ENCODE measurements around the gene TTC36.

The TTC36 gene

GRCh38 chr11:118497831-118498230, 29.4 kb upstream of the TTC36 start:
- Histone ChIP-seq H3K27ac (ENCODE audit: extremely low read depth, low read depth, low read length) (no peak overlapping the region), H3K36me3 (ENCODE audit: control insufficient read depth in 2 of 2, insufficient read depth in 1 of 2, low read length in 2 of 2) (peaks cover 48 to 97% of the 10 kb centered on the region in 2 experiments), H3K4me1 (ENCODE audit: control insufficient read depth, insufficient read depth, low read length) (no peaks in the 10 kb centered on the region), H3K9me3 (ENCODE audit: control insufficient read depth, insufficient read depth, low read depth, low read length) (no peaks in the 10 kb centered on the region), H3K4me3 (ENCODE audit: low read depth, low read length) (no peak overlapping the region)
- ChIA-PET CTCF (interaction anchor here (0.7 to 1.6 kb wide), 2 partner anchors 9 to 209 kb away, joined by 3 to 8 read pairs; no protein-coding TSS in a partner anchor), POLR2A (no interaction called here)
- TF ChIP-seq ZNF501 (tag by site-specific recombination; IDR thresholded peaks at IDR 0.05), result no peak
- no peak for TF ChIP-seq ZNF302 (tag by site-specific recombination; IDR thresholded peaks at IDR 0.05; ENCODE audit: low read depth)
- TF ChIP-seq ZNF626 (tag by site-specific recombination; IDR thresholded peaks at IDR 0.05), result no peak
- TF ChIP-seq ZBTB44 (tag by site-specific recombination; IDR thresholded peaks at IDR 0.05), result no peak
- no peak for TF ChIP-seq ZNF776 (tag by site-specific recombination; IDR thresholded peaks at IDR 0.05; ENCODE audit: borderline replicate concordance)
- TF ChIP-seq ZFHX2 (tag by site-specific recombination; conservative IDR thresholded peaks at IDR 0.05), result no peak
- no peak for TF ChIP-seq SP2 (tag by site-specific recombination; IDR thresholded peaks at IDR 0.05)
- TF ChIP-seq ZBTB26 (tag by site-specific recombination; optimal IDR thresholded peaks at IDR 0.05), result no peak
- no peak for TF ChIP-seq ZNF654 (tag by site-specific recombination; IDR thresholded peaks at IDR 0.05; ENCODE audit: low read depth)
- TF ChIP-seq SP3 (tag by site-specific recombination; IDR thresholded peaks at IDR 0.05), result no peak
- TF ChIP-seq ZNF221 (tag by site-specific recombination; IDR thresholded peaks at IDR 0.05; ENCODE audit: borderline replicate concordance), result no peak
- no peak for TF ChIP-seq ZNF416 (tag by site-specific recombination; IDR thresholded peaks at IDR 0.05)
- no peak for TF ChIP-seq ZNF133 (tag by site-specific recombination; IDR thresholded peaks at IDR 0.05)
- no peak for TF ChIP-seq REPIN1 (tag by site-specific recombination; IDR thresholded peaks at IDR 0.05; ENCODE audit: low read depth)

GRCh38 chr11:118503216-118503615, 24.1 kb upstream of the TTC36 start:
- H3K27ac ChIP-seq (ENCODE audit: extremely low read depth, low read depth, low read length), result no peak overlapping the region
- CTCF ChIA-PET, result interaction anchor here (0.7 kb wide), 1 partner anchor 8 kb away, joined by 3 read pairs; no protein-coding TSS in a partner anchor
- H3K4me1 ChIP-seq (ENCODE audit: control insufficient read depth, insufficient read depth, low read length), result no peaks in the 10 kb centered on the region
- H3K36me3 ChIP-seq (ENCODE audit: control insufficient read depth in 2 of 2, insufficient read depth in 1 of 2, low read length in 2 of 2), result peaks cover 41 to 96% of the 10 kb centered on the region in 2 experiments
- POLR2A ChIA-PET, result no interaction called here
- H3K9me3 ChIP-seq (ENCODE audit: control insufficient read depth, insufficient read depth, low read depth, low read length), result no peaks in the 10 kb centered on the region
- TF ChIP-seq ZFHX2 (tag by site-specific recombination; conservative IDR thresholded peaks at IDR 0.05) (no peak), RBAK (tag by site-specific recombination; IDR thresholded peaks at IDR 0.05) (no peak), ZNF132 (tag by site-specific recombination; IDR thresholded peaks at IDR 0.05; ENCODE audit: borderline replicate concordance) (no peak), ZNF391 (tag by site-specific recombination; IDR thresholded peaks at IDR 0.05; ENCODE audit: borderline replicate concordance, low read depth) (no peak), ZNF623 (tag by site-specific recombination; IDR thresholded peaks at IDR 0.05) (no peak)
- H3K4me3 ChIP-seq (ENCODE audit: low read depth, low read length), result no peak overlapping the region

- Histone ChIP-seq H3K27ac (ENCODE audit: extremely low read depth, low read depth, low read length) (no peak overlapping the region), H3K4me1 (ENCODE audit: control insufficient read depth, insufficient read depth, low read length) (no peaks in the 10 kb centered on the region), H3K9me3 (ENCODE audit: control insufficient read depth, insufficient read depth, low read depth, low read length) (no peaks in the 10 kb centered on the region), H3K4me3 (ENCODE audit: low read depth, low read length) (no peak overlapping the region), H3K36me3 (ENCODE audit: control insufficient read depth in 2 of 2, insufficient read depth in 1 of 2, low read length in 2 of 2) (peaks cover 37 to 93% of the 10 kb centered on the region in 2 experiments)
- ChIA-PET POLR2A (no interaction called here), CTCF (no interaction called here)
- TF ChIP-seq ZFP69B (tag by site-specific recombination; IDR thresholded peaks at IDR 0.05), result no peak
- TF ChIP-seq ZNF221 (tag by site-specific recombination; IDR thresholded peaks at IDR 0.05; ENCODE audit: borderline replicate concordance), result no peak
- no peak for TF ChIP-seq ZNF2 (tag by site-specific recombination; IDR thresholded peaks at IDR 0.05)
- no peak for TF ChIP-seq ZNF473 (tag by site-specific recombination; IDR thresholded peaks at IDR 0.05)
- TF ChIP-seq ZNF335 (tag by site-specific recombination; conservative IDR thresholded peaks at IDR 0.05), result no peak
- TF ChIP-seq ZNF792 (tag by site-specific recombination; IDR thresholded peaks at IDR 0.05), result no peak
- no peak for TF ChIP-seq MYNN (tag by site-specific recombination; IDR thresholded peaks at IDR 0.05; ENCODE audit: borderline replicate concordance)
- no peak for TF ChIP-seq ZNF202 (tag by site-specific recombination; IDR thresholded peaks at IDR 0.05; ENCODE audit: borderline replicate concordance)
- no peak for TF ChIP-seq ZNF561 (tag by site-specific recombination; IDR thresholded peaks at IDR 0.05; ENCODE audit: borderline replicate concordance)
- TF ChIP-seq HOXA7 (CRISPR knock-in tag; IDR thresholded peaks at IDR 0.05; ENCODE audit: borderline replicate concordance), result no peak
- TF ChIP-seq KLF8 (tag by site-specific recombination; IDR thresholded peaks at IDR 0.05), result no peak
- no peak for TF ChIP-seq WT1 (tag by site-specific recombination; IDR thresholded peaks at IDR 0.05)
- TF ChIP-seq ZFP37 (tag by site-specific recombination; IDR thresholded peaks at IDR 0.05), result no peak
- TF ChIP-seq ZNF600 (tag by site-specific recombination; IDR thresholded peaks at IDR 0.05), result no peak
- no peak for TF ChIP-seq SETDB1 (IDR thresholded peaks at IDR 0.05; ENCODE audit: insufficient read length, low read length)
These were observed 15.7 kb upstream of the TTC36 start for GRCh38 chr11:118511601-118512000.
